ENCODE results near the gene CARD6.

DNA sequence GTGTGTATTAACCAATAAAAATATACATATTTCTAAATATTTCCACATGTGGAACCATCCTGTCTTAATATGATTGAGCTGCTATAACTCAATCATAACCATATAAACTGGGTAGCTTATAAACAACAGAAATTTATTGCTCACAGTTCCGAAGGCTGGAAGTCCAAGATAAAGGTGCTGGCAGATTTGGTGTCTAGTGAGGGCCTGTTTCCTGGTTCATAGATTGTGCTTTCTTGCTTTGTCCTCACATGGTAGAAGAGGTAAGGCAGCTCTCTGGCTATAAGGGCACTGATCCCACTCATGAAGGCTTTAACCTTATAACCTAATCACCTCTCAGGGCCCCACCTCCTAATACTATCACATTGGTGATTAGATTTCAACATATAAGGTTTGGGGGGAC lies 29.0 kb upstream of the CARD6 start:
- TF ChIP-seq FOS (IDR thresholded peaks at IDR 0.05; ENCODE audit: low read depth, low read length), result no peak
- no peak for TF ChIP-seq CTCF (conservative IDR thresholded peaks at IDR 0.05; ENCODE audit: low read depth, low read length)
- TF ChIP-seq POLR2A (IDR thresholded peaks at IDR 0.05; ENCODE audit: low read depth, low read length), result no peak
- TF ChIP-seq RFX5 (IDR thresholded peaks at IDR 0.05; ENCODE audit: low read depth, low read length), result no peak
- no peak for TF ChIP-seq MAZ (IDR thresholded peaks at IDR 0.05; ENCODE audit: borderline replicate concordance, low read depth, low read length)

All from IMR-90 (cell line).